Retina (tissue), 1 donor: ENCODE results near the gene LAPTM5.
"Not testable (repeated sequence)": the region's sequence is repeated elsewhere in the genome, so short reads cannot be mapped to it uniquely, and the experiment has no call there.

Source experiments
- DNase-seq: peaks from one replicate; pipeline ENCODE4 v3.0.0-alpha.2; 2016

The LAPTM5 gene

GRCh38 chr1:30691480-30691879, 66.1 kb downstream of the LAPTM5 start:
- DNase-seq, result no peak

- DNase-seq, result peak; percentile 47
Observed at GRCh38 chr1:30689901-30690645, 67.5 kb downstream of the LAPTM5 start.

- peak; percentile 45 for DNase-seq
Observed at GRCh38 chr1:30688920-30689794, 68.4 kb downstream of the LAPTM5 start.

GRCh38 chr1:30688516-30688915, 69.1 kb downstream of the LAPTM5 start:
- not testable (repeated sequence) for DNase-seq

- DNase-seq, result no peak
Observed at GRCh38 chr1:30687886-30688285, 69.7 kb downstream of the LAPTM5 start.

GRCh38 chr1:30686236-30686935, 71.2 kb downstream of the LAPTM5 start:
- peak; percentile 19 for DNase-seq

GRCh38 chr1:30685796-30686165, 71.8 kb downstream of the LAPTM5 start:
- DNase-seq, result no peak

- DNase-seq, result peak; percentile 70
Observed at GRCh38 chr1:30684881-30685795, 72.4 kb downstream of the LAPTM5 start.

GRCh38 chr1:30684259-30684658, 73.3 kb downstream of the LAPTM5 start:
- no peak for DNase-seq

GRCh38 chr1:30683699-30684098, 73.9 kb downstream of the LAPTM5 start:
- DNase-seq, result no peak
